Hepatocyte (in vitro differentiated cells): ENCODE data around the gene FHDC1. TPM values are rescaled to one million over a fixed set of nuclear protein-coding genes. Genes with fewer than 3 reads are reported as not detected.

Experiments used
- DNase-seq: peaks from one replicate; pipeline ENCODE4 v3.0.0-alpha.2; 2016; ENCODE audit warnings: low spot score
- H2AFZ ChIP-seq: fragments of 200-600 bp; sonication (generic); 2 replicates; pipeline ENCODE4 v1.6.0; 2016; ENCODE audit warnings: antibody characterized with exemption, mild to moderate bottlenecking
- H3K27ac ChIP-seq: fragments of 200-600 bp; sonication (generic); 2 replicates; pipeline ENCODE4 v1.5.1; 2016; ENCODE audit warnings: mild to moderate bottlenecking
- H3K27me3 ChIP-seq: fragments of 200-600 bp; sonication (generic); 2 replicates; pipeline ENCODE4 v1.6.1; 2016
- H3K36me3 ChIP-seq: fragments of 200-600 bp; sonication (generic); replicated peaks from 2 replicates; pipeline ENCODE4 v1.5.1; 2016; ENCODE audit warnings: low read depth; ENCODE audit not compliant: insufficient read depth
- H3K4me1 ChIP-seq: fragments of 200-600 bp; sonication (generic); 2 replicates; pipeline ENCODE4 v1.5.1; 2016; ENCODE audit warnings: mild to moderate bottlenecking, moderate library complexity; ENCODE audit not compliant: insufficient read depth
- H3K4me2 ChIP-seq: fragments of 200-600 bp; sonication (generic); 2 replicates; pipeline ENCODE4 v1.6.0; 2016
- H3K4me3 ChIP-seq: fragments of 200-600 bp; sonication (generic); 2 replicates; pipeline ENCODE4 v1.5.1; 2016; ENCODE audit warnings: mild to moderate bottlenecking
- H3K79me2 ChIP-seq: fragments of 200-600 bp; sonication (generic); 2 replicates; pipeline ENCODE4 v1.6.0; 2017; ENCODE audit warnings: mild to moderate bottlenecking
- H3K9me2 ChIP-seq: fragments of 200-600 bp; sonication (generic); replicated peaks from 2 replicates; pipeline ENCODE4 v1.6.0; 2017; ENCODE audit warnings: mild to moderate bottlenecking; ENCODE audit not compliant: insufficient read depth
- H3K9me3 ChIP-seq: fragments of 200-600 bp; sonication (generic); 2 replicates; pipeline ENCODE4 v1.5.1; 2016; ENCODE audit warnings: low read depth, mild to moderate bottlenecking
- H4K20me1 ChIP-seq: fragments of 200-600 bp; sonication (generic); 2 replicates; pipeline ENCODE4 v1.6.0; 2016; ENCODE audit warnings: mild to moderate bottlenecking; ENCODE audit not compliant: insufficient read depth, poor library complexity, severe bottlenecking
- EZH2 ChIP-seq: fragments of 200-600 bp; sonication (generic); IDR thresholded peaks from 2 replicates; pipeline ENCODE4 v1.6.1; 2016; ENCODE audit warnings: antibody characterized with exemption, mild to moderate bottlenecking, borderline replicate concordance
- EZH2phosphoT487 ChIP-seq: fragments of 200-600 bp; sonication (generic); IDR thresholded peaks from one replicate; pipeline ENCODE4 v1.6.1; 2018; ENCODE audit warnings: antibody characterized with exemption, mild to moderate bottlenecking, low read depth, moderate library complexity; ENCODE audit not compliant: unreplicated experiment, severe bottlenecking
- WGBS: methylation state at CpG from one replicate; pipeline ENCODE4 v1.1.6; 2016; ENCODE audit warnings: low lambda C conversion rate; ENCODE audit errors: missing lambda C conversion rate; 5-methylcytosine and 5-hydroxymethylcytosine counted together
- polyA plus RNA-seq: library from polyadenylated mRNA; unstranded; fragments of >200 nt; fragmentation: Nextera tagmentation; extraction: Ambion mirVana; gene quantifications from 2 replicates; pipeline ENCODE4 v1.2.1, GENCODE V29; 2016
- total RNA-seq: library from RNA; depleted of rRNA; stranded (reverse); fragments of >200 nt; gene quantifications from 2 replicates; pipeline ENCODE4 v1.2.3, GENCODE V29; 2014
- TF ChIP-seq, protein P1 (sequence below): fragments of 200-600 bp; sonication (generic); IDR thresholded peaks from 2 replicates; pipeline ENCODE4 v1.5.1; 2016; ENCODE audit warnings: antibody characterized with exemption, mild to moderate bottlenecking; ENCODE audit not compliant: poor library complexity

Gene FHDC1
- total and polyA plus RNA-seq, 2 experiments from 2014 or later = 2.1 to 3.1 TPM

DNA sequence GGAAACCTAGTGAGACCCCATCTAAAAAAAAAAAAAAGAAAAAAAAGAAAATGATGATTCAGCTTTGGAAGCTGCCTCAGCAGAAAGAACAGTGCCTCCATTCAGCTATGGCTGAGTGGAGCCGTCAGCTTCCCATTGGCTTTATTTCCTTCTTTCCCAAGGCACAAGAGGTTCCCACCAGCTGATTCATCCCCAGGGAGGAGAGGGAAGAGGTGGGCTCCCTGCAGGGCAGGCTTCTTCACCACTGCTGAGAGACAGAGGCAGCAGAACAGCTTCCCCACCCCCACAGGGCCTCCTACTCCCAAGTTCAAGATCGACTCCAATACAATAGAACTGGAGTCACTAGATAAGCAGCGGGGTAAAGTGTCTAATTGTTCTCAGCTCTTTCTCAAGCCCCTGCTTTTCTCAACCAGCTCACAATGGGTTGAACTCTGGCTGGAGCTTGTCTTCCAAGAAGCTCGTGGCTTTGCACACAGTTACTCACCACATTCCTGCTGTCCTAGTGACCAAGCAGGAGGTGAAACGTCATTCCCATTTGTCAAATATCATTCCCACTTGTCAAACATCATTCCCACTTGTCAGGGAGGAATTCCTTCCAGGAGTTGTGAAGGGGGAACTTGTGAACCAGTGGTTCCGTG is 47.8 kb downstream of the FHDC1 start:
- Histone ChIP-seq H3K79me2 (no peaks in the 10 kb centered on the region), H3K27ac (no peak overlapping the region), H4K20me1 (no peaks in the 10 kb centered on the region), H3K9me2 (no peaks in the 10 kb centered on the region), H3K27me3 (no peaks in the 10 kb centered on the region), H3K4me3 (no peak overlapping the region), H3K4me1 (no peaks in the 10 kb centered on the region), H3K4me2 (no peak overlapping the region), H2AFZ (no peak overlapping the region), H3K36me3 (no peaks in the 10 kb centered on the region), H3K9me3 (no peaks in the 10 kb centered on the region)
- 56% methylated on average over 6 of the region's 6 CpGs for WGBS
- TF ChIP-seq EZH2phosphoT487 = no peak
- DNase-seq = no peak

DNA sequence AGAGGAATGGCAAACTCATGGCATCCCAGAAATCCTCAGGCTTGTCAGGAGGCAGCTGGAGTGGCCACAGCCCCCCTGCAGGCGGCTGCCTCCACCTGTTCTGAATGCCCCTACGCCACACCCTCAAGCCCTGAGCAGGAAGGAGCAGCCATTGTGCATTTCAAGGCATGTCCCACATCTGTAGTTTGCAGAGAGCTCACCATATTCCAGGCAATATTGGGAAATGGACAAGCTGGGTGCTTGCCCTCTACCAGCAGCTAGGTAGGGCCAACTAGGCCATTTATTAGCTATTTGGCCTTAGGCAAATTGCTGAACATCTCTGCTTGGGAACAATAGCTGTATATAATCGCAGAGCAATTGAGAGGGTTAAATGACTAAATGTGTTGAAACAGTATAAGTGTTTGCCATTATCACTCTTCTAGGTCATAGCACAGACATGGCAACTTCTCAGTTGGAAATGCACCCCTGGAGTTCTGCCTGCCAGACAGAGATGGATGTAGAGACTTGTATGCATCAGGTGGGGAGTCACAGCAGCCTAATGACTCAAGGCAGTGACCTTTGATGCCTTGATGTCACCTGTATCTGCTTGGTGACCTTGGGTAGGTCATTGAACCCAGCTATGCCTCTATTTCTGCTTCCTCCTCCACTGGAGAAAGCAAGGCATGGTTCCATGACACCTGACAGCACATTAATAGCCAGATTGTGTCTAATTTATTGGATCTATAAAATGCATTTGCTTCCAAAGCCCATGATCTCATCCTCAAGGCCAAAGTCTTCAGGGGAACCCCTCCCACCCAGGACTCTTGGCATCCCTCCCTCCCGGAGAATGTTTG is 52.8 kb downstream of the FHDC1 start:
- H3K4me3 ChIP-seq = no peak overlapping the region
- WGBS = 90% methylated on average over 4 of the region's 4 CpGs
- no peak for DNase-seq
- H3K4me1 ChIP-seq = no peaks in the 10 kb centered on the region
- no peaks in the 10 kb centered on the region for H4K20me1 ChIP-seq
- H3K79me2 ChIP-seq = no peaks in the 10 kb centered on the region
- no peak overlapping the region for H3K27ac ChIP-seq
- no peak overlapping the region for H2AFZ ChIP-seq
- H3K9me3 ChIP-seq = no peaks in the 10 kb centered on the region
- H3K4me2 ChIP-seq = no peak overlapping the region
- no peaks in the 10 kb centered on the region for H3K27me3 ChIP-seq
- no peaks in the 10 kb centered on the region for H3K9me2 ChIP-seq
- no peaks in the 10 kb centered on the region for H3K36me3 ChIP-seq
- no peak for TF ChIP-seq EZH2phosphoT487
- TF ChIP-seq, protein P1, sequence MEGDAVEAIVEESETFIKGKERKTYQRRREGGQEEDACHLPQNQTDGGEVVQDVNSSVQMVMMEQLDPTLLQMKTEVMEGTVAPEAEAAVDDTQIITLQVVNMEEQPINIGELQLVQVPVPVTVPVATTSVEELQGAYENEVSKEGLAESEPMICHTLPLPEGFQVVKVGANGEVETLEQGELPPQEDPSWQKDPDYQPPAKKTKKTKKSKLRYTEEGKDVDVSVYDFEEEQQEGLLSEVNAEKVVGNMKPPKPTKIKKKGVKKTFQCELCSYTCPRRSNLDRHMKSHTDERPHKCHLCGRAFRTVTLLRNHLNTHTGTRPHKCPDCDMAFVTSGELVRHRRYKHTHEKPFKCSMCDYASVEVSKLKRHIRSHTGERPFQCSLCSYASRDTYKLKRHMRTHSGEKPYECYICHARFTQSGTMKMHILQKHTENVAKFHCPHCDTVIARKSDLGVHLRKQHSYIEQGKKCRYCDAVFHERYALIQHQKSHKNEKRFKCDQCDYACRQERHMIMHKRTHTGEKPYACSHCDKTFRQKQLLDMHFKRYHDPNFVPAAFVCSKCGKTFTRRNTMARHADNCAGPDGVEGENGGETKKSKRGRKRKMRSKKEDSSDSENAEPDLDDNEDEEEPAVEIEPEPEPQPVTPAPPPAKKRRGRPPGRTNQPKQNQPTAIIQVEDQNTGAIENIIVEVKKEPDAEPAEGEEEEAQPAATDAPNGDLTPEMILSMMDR = no peak
- no peak for TF ChIP-seq EZH2

DNA sequence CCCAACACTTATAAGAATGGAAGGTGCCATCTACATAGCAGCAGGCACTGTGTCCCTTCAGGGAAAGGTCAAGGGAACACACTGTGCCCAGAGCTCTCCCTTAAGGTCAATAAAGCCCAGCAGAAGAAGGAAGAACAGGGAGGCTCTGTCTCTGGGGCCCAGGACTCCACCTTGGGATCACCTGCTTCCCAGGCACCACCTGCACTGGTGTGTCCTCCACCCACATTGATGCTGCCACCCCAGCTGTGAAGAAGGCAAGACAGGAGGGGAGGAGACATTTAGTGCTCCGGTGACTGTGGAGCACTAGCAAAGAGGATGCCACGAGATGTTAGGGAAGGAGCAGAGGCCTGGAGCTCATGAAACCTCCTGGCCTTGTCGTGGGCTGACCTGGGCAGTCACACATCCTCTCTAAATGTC is 53.4 kb downstream of the FHDC1 start:
- TF ChIP-seq, protein P1 = no peak
- TF ChIP-seq EZH2phosphoT487 = no peak
- no peak for TF ChIP-seq EZH2

More for the DNA sequence above, 53.4 kb downstream of the FHDC1 start:
- no peaks in the 10 kb centered on the region for H3K79me2 ChIP-seq
- WGBS = 87% methylated on average over 3 of the region's 3 CpGs
- H3K4me3 ChIP-seq = no peak overlapping the region
- DNase-seq = no peak
- H3K36me3 ChIP-seq = no peaks in the 10 kb centered on the region
- H3K9me3 ChIP-seq = no peaks in the 10 kb centered on the region
- no peak overlapping the region for H2AFZ ChIP-seq
- H3K27me3 ChIP-seq = no peaks in the 10 kb centered on the region
- no peak overlapping the region for H3K4me2 ChIP-seq
- no peaks in the 10 kb centered on the region for H3K4me1 ChIP-seq
- no peak overlapping the region for H3K27ac ChIP-seq
- H4K20me1 ChIP-seq = no peaks in the 10 kb centered on the region
- no peaks in the 10 kb centered on the region for H3K9me2 ChIP-seq
